Transverse colon (tissue), 4 donors: ENCODE measurements around the gene RFPL1. TPM values are rescaled to one million over a fixed set of nuclear protein-coding genes. Genes with fewer than 3 reads are reported as not detected.
"Not testable (repeated sequence)": the region's sequence is repeated elsewhere in the genome, so short reads cannot be mapped to it uniquely, and the experiment has no call there.

Experiments used
- DNase-seq: peaks from one replicate; pipeline ENCODE4 v3.0.0-alpha.2; 2019
- H3K27ac ChIP-seq, 4 donors: fragments of 200-600 bp; sonication (generic); 2 replicates each; pipeline ENCODE4 v1.5.1; 2016 to 2018; ENCODE audit warnings: inconsistent platforms in 4 of 4
- H3K27me3 ChIP-seq: fragments of 200-600 bp; sonication (generic); 2 replicates; pipeline ENCODE4 v1.5.1; 2017; ENCODE audit warnings: inconsistent platforms
- H3K36me3 ChIP-seq, 4 donors: fragments of 200-600 bp; sonication (generic); 2 replicates each; pipeline ENCODE4 v1.5.1; 2017 to 2019; ENCODE audit warnings: inconsistent platforms in 4 of 4
- H3K4me1 ChIP-seq, 4 donors: fragments of 200-600 bp; sonication (generic); 2 replicates each; pipeline ENCODE4 v1.5.1; 2017 to 2020; ENCODE audit warnings: inconsistent platforms in 4 of 4
- H3K4me3 ChIP-seq, 4 donors: fragments of 200-600 bp; sonication (generic); 1 replicate in 1 of 4; 2 replicates in 3 of 4; pipeline versions ENCODE4 v1.5.1 to v1.6.1; 2017 to 2019; ENCODE audit warnings: inconsistent platforms in 4 of 4
- H3K9me3 ChIP-seq, 2 donors: fragments of 200-600 bp; sonication (generic); 2 replicates each; pipeline ENCODE4 v1.5.1; 2017 to 2019; ENCODE audit warnings: inconsistent platforms in 2 of 2
- EP300 ChIP-seq: sonication (generic); formaldehyde crosslinking; IDR thresholded peaks from one replicate; pipeline ENCODE4 v1.6.1; 2017; ENCODE audit warnings: antibody characterized with exemption, low read depth
- POLR2A ChIP-seq: fragments of 450-650 bp; IDR thresholded peaks from one replicate; pipeline ENCODE4 v1.6.1; 2016; ENCODE audit warnings: antibody characterized with exemption, mild to moderate bottlenecking, moderate library complexity
- POLR2AphosphoS5 ChIP-seq, 3 donors: sonication (generic); formaldehyde crosslinking; IDR thresholded peaks; one replicate each; pipeline ENCODE4 v1.6.1; 2016; ENCODE audit warnings: antibody characterized with exemption in 3 of 3
- WGBS, 2 donors: methylation state at CpG; one replicate each; pipeline ENCODE4 v1.1.5; 2018; ENCODE audit warnings: low coverage in 1 of 2; 5-methylcytosine and 5-hydroxymethylcytosine counted together
- in situ Hi-C, 4 donors: fragments of 200-750 bp; cut with MboI; loops; one replicate each; pipeline versions ENCODE4 v1.15.0 to v1.15.1; 2017; ENCODE audit warnings: low sequenced_read_pairs in 3 of 4, low pct_ligation_motif_present in 1 of 4, low pct_unique_long_range_greater_than_20kb in 1 of 4
- intact Hi-C: fragments of 100-400 bp; cut with DNase I; formaldehyde crosslinking; loops from one replicate; pipeline ENCODE4 v1.15.1; 2023; ENCODE audit warnings: low total_unique reads
- small RNA-seq, 4 donors: library from RNA; depleted of rRNA; stranded (forward); fragments of <200 nt; gene quantifications; one replicate each; pipeline ENCODE3, GENCODE V24; 2016
- total RNA-seq, 4 donors: library from RNA; depleted of rRNA; stranded (reverse); fragments of >200 nt; gene quantifications; one replicate each; pipeline ENCODE4 v1.1.0, GENCODE V29; 2016
- TF ChIP-seq, protein P1 (sequence below), 5 experiments: fragments of 200-600 bp in 3 of 5; fragments of 450-650 bp in 2 of 5; sonication (generic) in 3 of 5; IDR thresholded peaks; 1 replicate in 2 of 5; 2 replicates in 3 of 5; pipeline ENCODE4 v1.5.1; 2016 to 2017; ENCODE audit warnings: antibody characterized with exemption in 5 of 5, inconsistent platforms in 3 of 5, mild to moderate bottlenecking in 2 of 5, moderate library complexity in 1 of 5

Gene RFPL1
- total RNA-seq, 4 donors from 2014 or later, result not detected

DNA sequence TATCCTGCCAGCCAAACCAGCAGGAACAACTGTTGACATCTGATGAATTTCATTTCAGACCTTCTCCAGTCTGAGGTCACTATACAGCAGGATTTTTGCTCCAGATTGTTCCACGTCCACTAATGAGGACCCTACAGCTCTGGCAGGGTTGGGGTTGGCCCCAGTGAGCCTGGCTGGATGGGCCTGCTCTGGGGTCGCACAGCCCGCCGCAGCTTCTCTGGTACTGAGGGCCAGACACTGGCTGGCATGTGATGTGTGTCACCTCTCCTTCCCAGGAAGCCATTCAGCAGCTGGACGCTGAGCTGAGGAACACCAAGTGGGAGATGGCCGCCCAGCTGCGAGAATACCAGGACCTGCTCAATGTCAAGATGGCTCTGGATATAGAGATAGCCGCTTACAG, 47.1 kb downstream of the RFPL1 start:
- DNase-seq, result no peak
- Histone ChIP-seq H3K27ac (no peak overlapping the region), H3K36me3 (no peaks in the 10 kb centered on the region), H3K27me3 (peaks cover 25% of the 10 kb centered on the region), H3K4me1 (peaks cover 0 to 14% (median 7%) of the 10 kb centered on the region in 4 donors), H3K4me3 (no peak overlapping the region), H3K9me3 (no peaks in the 10 kb centered on the region)
- intact Hi-C loops (no loop called here), in situ Hi-C loops (no loop called here)
- TF ChIP-seq, protein P1, sequence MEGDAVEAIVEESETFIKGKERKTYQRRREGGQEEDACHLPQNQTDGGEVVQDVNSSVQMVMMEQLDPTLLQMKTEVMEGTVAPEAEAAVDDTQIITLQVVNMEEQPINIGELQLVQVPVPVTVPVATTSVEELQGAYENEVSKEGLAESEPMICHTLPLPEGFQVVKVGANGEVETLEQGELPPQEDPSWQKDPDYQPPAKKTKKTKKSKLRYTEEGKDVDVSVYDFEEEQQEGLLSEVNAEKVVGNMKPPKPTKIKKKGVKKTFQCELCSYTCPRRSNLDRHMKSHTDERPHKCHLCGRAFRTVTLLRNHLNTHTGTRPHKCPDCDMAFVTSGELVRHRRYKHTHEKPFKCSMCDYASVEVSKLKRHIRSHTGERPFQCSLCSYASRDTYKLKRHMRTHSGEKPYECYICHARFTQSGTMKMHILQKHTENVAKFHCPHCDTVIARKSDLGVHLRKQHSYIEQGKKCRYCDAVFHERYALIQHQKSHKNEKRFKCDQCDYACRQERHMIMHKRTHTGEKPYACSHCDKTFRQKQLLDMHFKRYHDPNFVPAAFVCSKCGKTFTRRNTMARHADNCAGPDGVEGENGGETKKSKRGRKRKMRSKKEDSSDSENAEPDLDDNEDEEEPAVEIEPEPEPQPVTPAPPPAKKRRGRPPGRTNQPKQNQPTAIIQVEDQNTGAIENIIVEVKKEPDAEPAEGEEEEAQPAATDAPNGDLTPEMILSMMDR (IDR thresholded peaks at IDR 0.05), result no peak
- TF ChIP-seq POLR2A, result no peak
- TF ChIP-seq POLR2AphosphoS5 (IDR thresholded peaks at IDR 0.05), result no peak
- TF ChIP-seq EP300, result no peak
- WGBS, 2 donors, result 89 to 92% methylated on average over 4 to 7 of the region's 8 CpGs

DNA sequence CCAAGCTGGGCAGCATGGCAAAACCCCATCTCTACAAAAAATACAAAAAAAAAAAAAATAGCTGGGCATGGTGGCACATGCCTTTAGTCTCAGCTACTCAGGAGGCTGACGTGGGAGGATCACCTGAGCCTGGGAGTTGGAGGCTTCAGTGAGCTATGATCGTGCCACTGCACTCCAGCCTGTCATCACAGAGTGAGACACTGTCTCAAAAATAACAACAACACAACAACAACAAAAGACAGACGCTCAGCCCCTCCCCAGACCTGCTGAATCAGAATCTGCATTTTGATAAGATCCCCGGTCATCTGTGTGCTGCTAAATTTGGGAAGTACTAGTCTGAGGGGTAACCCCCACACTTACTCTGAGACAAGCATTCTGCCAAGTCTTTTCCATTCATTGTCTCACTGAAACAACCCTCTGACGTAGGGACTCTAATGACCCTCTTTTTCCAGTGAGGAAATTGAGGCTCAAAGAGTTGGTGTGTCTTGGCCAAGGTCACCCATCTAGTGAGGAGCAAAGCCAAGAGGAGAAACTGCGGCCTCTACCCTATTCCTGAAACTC, 49.1 kb downstream of the RFPL1 start:
- Histone ChIP-seq H3K36me3 (no peaks in the 10 kb centered on the region), H3K4me1 (no peaks in the 10 kb centered on the region), H3K4me3 (no peak overlapping the region), H3K27ac (no peak overlapping the region), H3K9me3 (no peaks in the 10 kb centered on the region), H3K27me3 (peaks cover 5% of the 10 kb centered on the region)
- WGBS, 2 donors, result 82 to 91% methylated on average over 3 to 6 of the region's 6 CpGs
- TF ChIP-seq POLR2A (no peak), POLR2AphosphoS5 (IDR thresholded peaks at IDR 0.05) (no peak), EP300 (no peak)
- TF ChIP-seq, protein P1 (IDR thresholded peaks at IDR 0.05), result no peak
- no peak for DNase-seq
- in situ Hi-C loops (no loop called here), intact Hi-C loops (no loop called here)

DNA sequence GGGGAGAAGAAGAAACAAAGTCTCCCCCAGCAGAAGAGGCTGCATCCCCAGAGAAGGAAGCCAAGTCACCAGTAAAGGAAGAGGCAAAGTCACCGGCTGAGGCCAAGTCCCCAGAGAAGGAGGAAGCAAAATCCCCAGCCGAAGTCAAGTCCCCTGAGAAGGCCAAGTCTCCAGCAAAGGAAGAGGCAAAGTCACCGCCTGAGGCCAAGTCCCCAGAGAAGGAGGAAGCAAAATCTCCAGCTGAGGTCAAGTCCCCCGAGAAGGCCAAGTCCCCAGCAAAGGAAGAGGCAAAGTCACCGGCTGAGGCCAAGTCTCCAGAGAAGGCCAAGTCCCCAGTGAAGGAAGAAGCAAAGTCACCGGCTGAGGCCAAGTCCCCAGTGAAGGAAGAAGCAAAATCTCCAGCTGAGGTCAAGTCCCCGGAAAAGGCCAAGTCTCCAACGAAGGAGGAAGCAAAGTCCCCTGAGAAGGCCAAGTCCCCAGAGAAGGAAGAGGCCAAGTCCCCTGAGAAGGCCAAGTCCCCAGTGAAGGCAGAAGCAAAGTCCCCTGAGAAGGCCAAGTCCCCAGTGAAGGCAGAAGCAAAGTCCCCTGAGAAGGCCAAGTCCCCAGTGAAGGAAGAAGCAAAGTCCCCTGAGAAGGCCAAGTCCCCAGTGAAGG, 50.9 kb downstream of the RFPL1 start:
- in situ Hi-C loops, result not testable (repeated sequence)

DNA sequence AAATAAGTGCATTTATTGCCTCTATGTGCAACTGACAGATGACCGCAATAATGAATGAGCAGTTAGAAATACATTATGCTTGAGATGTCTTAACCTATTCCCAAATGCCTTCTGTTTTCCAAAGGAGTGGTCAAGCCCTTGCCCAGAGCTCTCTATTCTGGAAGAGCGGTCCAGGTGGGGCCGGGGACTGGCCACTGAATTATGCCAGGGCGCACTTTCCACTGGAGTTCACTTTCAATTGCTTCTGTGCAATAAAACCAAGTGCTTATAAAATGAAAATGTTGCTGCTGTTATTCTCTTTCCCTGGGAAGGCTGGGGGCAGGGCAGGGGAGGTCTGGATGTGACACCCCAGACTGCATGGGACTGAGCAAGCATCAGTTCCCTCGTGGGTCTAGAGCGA, 52.6 kb downstream of the RFPL1 start:
- H3K27me3 ChIP-seq, result no peaks in the 10 kb centered on the region
- H3K4me1 ChIP-seq, result no peaks in the 10 kb centered on the region
- no peak for DNase-seq
- no peak overlapping the region for H3K27ac ChIP-seq
- H3K4me3 ChIP-seq, result no peak overlapping the region
- in situ Hi-C loops, result no loop called here
- no peaks in the 10 kb centered on the region for H3K9me3 ChIP-seq
- TF ChIP-seq POLR2AphosphoS5 (IDR thresholded peaks at IDR 0.05) (no peak), POLR2A (no peak), EP300 (no peak)
- no peaks in the 10 kb centered on the region for H3K36me3 ChIP-seq
- WGBS, 2 donors, result 56% methylated on average over 6 of the region's 6 CpGs; no CpG with 5 or more reads in 1 of the 2 donors
- intact Hi-C loops, result no loop called here

More for the DNA sequence above, 50.9 kb downstream of the RFPL1 start:
- DNase-seq, H3K36me3 ChIP-seq, H3K27me3 ChIP-seq, H3K4me1 ChIP-seq, intact Hi-C loops, H3K9me3 ChIP-seq, H3K27ac ChIP-seq, H3K4me3 ChIP-seq: not testable (repeated sequence)
- 82 to 91% methylated on average over 5 to 8 of the region's 8 CpGs for WGBS, 2 donors

Small RNA genes lying within 50 kb of the gene (small RNA-seq; reads per million reads assigned to genes)
- gene AC000041.1, result 0 reads per million in 4 donors

Other genes starting within 250 kb of the RFPL1 start
- 10 to 100 TPM in 1 of 4 donors, 1 to 10 TPM in 1, under 1 TPM in 1, not detected in 1; 0.68 to 53.9 (median 1.9) TPM for gene EMID1, start 232.7 kb upstream of the RFPL1 start, total RNA-seq
- gene RHBDD3, start 170.6 kb upstream of the RFPL1 start, total RNA-seq, result 100 to 1,000 TPM in 1 of 4 donors, 10 to 100 TPM in 3; 20.9 to 131 (median 31.5) TPM
- 100 to 1,000 TPM; 196 to 318 (median 205) TPM for gene EWSR1, start 170.3 kb upstream of the RFPL1 start, total RNA-seq
- 10 to 100 TPM; 21.1 to 81.0 (median 43.6) TPM for gene GAS2L1, start 131.9 kb upstream of the RFPL1 start, total RNA-seq
- gene RASL10A, start 122.9 kb upstream of the RFPL1 start, total RNA-seq, result 1 to 10 TPM in 3 of 4 donors, not detected in 1; 1.2 to 5.0 (median 2.4) TPM
- 100 to 1,000 TPM in 2 of 4 donors, 10 to 100 TPM in 2; 45.6 to 107 (median 92.4) TPM for gene AP1B1, start 50.0 kb upstream of the RFPL1 start, total RNA-seq
- under 1 TPM in 3 of 4 donors, not detected in 1; 0.32 to 0.55 (median 0.37) TPM for gene NEFH, start 41.6 kb downstream of the RFPL1 start, total RNA-seq
- 10 to 100 TPM; 22.4 to 43.7 (median 27.0) TPM for gene THOC5, start 115.2 kb downstream of the RFPL1 start, total RNA-seq
- 10 to 100 TPM in 3 of 4 donors, 1 to 10 TPM in 1; 9.0 to 39.2 (median 23.4) TPM for gene NIPSNAP1, start 142.5 kb downstream of the RFPL1 start, total RNA-seq
- gene NF2, start 165.1 kb downstream of the RFPL1 start, total RNA-seq, result 10 to 100 TPM; 14.6 to 60.1 (median 34.7) TPM